ENCODE measurements around the gene TRMT11.
"Not testable (repeated sequence)": the region's sequence is repeated elsewhere in the genome, so short reads cannot be mapped to it uniquely, and the experiment has no call there.

The TRMT11 gene

GRCh38 chr6:126047648-126048047 is 61.3 kb downstream of the TRMT11 start:
- DNase-seq: no peak

- DNase-seq: peak in 2 of 3 experiments; percentile 5 to 8
These were observed 62.3 kb downstream of the TRMT11 start for GRCh38 chr6:126048635-126049034.

GRCh38 chr6:126050795-126051194 is 64.5 kb downstream of the TRMT11 start:
- no peak for DNase-seq

GRCh38 chr6:126051791-126052190 is 65.5 kb downstream of the TRMT11 start:
- DNase-seq: no peak

- no peak for DNase-seq
These were observed 66.1 kb downstream of the TRMT11 start for GRCh38 chr6:126052485-126052884.

GRCh38 chr6:126054258-126054702 is 67.9 kb downstream of the TRMT11 start:
- no peak for DNase-seq

- no peak for DNase-seq
These were observed 68.5 kb downstream of the TRMT11 start for GRCh38 chr6:126054802-126055201.

- no peak for DNase-seq
These were observed 69.1 kb downstream of the TRMT11 start for GRCh38 chr6:126055449-126055848.

- no peak for DNase-seq
These were observed 70.1 kb downstream of the TRMT11 start for GRCh38 chr6:126056355-126057004.

- DNase-seq: not testable (repeated sequence)
These were observed 71.7 kb downstream of the TRMT11 start for GRCh38 chr6:126058085-126058484.

- no peak for DNase-seq
These were observed 74.1 kb downstream of the TRMT11 start for GRCh38 chr6:126060400-126060799.

GRCh38 chr6:126063512-126064146 is 77.3 kb downstream of the TRMT11 start:
- peak; percentile 1 to 41 (median 29) for DNase-seq

GRCh38 chr6:126064257-126064747 is 78.0 kb downstream of the TRMT11 start:
- peak in 1 of 3 experiments; percentile 24 for DNase-seq

- DNase-seq: peak in 2 of 3 experiments; percentile 36 to 70
These were observed 78.5 kb downstream of the TRMT11 start for GRCh38 chr6:126064748-126065401.

- no peak for DNase-seq
These were observed 80.0 kb downstream of the TRMT11 start for GRCh38 chr6:126066053-126067048.

GRCh38 chr6:126067073-126067472 is 80.7 kb downstream of the TRMT11 start:
- DNase-seq: no peak

- no peak for DNase-seq
These were observed 83.1 kb downstream of the TRMT11 start for GRCh38 chr6:126069449-126069848.

GRCh38 chr6:126071000-126071647 is 84.8 kb downstream of the TRMT11 start:
- DNase-seq: no peak

- no peak for DNase-seq
These were observed 85.8 kb downstream of the TRMT11 start for GRCh38 chr6:126072172-126072571.

- DNase-seq: no peak
These were observed 86.5 kb downstream of the TRMT11 start for GRCh38 chr6:126072834-126073233.

- no peak for DNase-seq
These were observed 89.2 kb downstream of the TRMT11 start for GRCh38 chr6:126075335-126076071.
